ENCODE data around the gene HAUS8. TPM values are rescaled to one million over a fixed set of nuclear protein-coding genes. Genes with fewer than 3 reads are reported as not detected.

Gene HAUS8
- total and polyA plus RNA-seq, 2 of the 13 experiments (the other 11 are each of a cell fraction or from before 2014, with no cell fraction given), result 7.8 to 17.5 TPM

DNA sequence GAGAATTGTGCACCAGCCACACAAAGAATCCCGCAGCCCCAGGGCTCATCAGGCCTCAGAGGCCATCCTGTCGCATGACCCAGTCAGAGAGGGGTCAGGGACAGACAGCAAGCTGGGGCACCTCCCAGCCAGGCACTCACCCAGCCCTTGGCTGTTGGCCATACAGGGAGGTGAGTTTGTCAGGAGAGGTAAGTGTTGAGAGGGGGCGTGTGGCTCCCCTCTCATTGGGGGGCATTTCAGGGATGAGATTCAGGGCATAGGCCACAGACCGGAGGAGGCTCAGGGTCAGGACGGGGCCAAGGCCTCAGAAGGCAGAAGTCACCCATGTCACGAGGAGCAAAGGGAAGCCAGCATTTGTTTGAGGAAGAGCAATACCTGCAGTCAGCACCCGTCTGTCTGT, 37.4 kb upstream of the HAUS8 start (continued):
- TF ChIP-seq, protein P1, sequence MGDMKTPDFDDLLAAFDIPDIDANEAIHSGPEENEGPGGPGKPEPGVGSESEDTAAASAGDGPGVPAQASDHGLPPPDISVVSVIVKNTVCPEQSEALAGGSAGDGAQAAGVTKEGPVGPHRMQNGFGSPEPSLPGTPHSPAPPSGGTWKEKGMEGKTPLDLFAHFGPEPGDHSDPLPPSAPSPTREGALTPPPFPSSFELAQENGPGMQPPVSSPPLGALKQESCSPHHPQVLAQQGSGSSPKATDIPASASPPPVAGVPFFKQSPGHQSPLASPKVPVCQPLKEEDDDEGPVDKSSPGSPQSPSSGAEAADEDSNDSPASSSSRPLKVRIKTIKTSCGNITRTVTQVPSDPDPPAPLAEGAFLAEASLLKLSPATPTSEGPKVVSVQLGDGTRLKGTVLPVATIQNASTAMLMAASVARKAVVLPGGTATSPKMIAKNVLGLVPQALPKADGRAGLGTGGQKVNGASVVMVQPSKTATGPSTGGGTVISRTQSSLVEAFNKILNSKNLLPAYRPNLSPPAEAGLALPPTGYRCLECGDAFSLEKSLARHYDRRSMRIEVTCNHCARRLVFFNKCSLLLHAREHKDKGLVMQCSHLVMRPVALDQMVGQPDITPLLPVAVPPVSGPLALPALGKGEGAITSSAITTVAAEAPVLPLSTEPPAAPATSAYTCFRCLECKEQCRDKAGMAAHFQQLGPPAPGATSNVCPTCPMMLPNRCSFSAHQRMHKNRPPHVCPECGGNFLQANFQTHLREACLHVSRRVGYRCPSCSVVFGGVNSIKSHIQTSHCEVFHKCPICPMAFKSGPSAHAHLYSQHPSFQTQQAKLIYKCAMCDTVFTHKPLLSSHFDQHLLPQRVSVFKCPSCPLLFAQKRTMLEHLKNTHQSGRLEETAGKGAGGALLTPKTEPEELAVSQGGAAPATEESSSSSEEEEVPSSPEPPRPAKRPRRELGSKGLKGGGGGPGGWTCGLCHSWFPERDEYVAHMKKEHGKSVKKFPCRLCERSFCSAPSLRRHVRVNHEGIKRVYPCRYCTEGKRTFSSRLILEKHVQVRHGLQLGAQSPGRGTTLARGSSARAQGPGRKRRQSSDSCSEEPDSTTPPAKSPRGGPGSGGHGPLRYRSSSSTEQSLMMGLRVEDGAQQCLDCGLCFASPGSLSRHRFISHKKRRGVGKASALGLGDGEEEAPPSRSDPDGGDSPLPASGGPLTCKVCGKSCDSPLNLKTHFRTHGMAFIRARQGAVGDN (CRISPR knock-in tag; IDR thresholded peaks at IDR 0.05), result peak; percentile 34; the same call in 1 of the 2 replicates
- TF ChIP-seq, protein P2, sequence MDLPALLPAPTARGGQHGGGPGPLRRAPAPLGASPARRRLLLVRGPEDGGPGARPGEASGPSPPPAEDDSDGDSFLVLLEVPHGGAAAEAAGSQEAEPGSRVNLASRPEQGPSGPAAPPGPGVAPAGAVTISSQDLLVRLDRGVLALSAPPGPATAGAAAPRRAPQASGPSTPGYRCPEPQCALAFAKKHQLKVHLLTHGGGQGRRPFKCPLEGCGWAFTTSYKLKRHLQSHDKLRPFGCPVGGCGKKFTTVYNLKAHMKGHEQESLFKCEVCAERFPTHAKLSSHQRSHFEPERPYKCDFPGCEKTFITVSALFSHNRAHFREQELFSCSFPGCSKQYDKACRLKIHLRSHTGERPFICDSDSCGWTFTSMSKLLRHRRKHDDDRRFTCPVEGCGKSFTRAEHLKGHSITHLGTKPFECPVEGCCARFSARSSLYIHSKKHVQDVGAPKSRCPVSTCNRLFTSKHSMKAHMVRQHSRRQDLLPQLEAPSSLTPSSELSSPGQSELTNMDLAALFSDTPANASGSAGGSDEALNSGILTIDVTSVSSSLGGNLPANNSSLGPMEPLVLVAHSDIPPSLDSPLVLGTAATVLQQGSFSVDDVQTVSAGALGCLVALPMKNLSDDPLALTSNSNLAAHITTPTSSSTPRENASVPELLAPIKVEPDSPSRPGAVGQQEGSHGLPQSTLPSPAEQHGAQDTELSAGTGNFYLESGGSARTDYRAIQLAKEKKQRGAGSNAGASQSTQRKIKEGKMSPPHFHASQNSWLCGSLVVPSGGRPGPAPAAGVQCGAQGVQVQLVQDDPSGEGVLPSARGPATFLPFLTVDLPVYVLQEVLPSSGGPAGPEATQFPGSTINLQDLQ (CRISPR knock-in tag; IDR thresholded peaks at IDR 0.05), result no peak
- TF ChIP-seq NR2F1 (CRISPR knock-in tag; IDR thresholded peaks at IDR 0.05) (peak in 1 of 2 experiments; percentile 20; a peak in 1 of 4 replicates), SNAPC2 (CRISPR knock-in tag; IDR thresholded peaks at IDR 0.05) (no peak), SNRNP70 (IDR thresholded peaks at IDR 0.05; ENCODE audit: low read depth, low read length) (no peak), PLRG1 (conservative IDR thresholded peaks at IDR 0.05) (no peak), ZNF460 (CRISPR knock-in tag; IDR thresholded peaks at IDR 0.05; ENCODE audit: borderline replicate concordance) (no peak), FOXJ3 (CRISPR knock-in tag; IDR thresholded peaks at IDR 0.05; ENCODE audit: borderline replicate concordance) (no peak), DNMT1 (CRISPR knock-in tag; IDR thresholded peaks at IDR 0.05) (no peak), MEF2D (CRISPR knock-in tag; IDR thresholded peaks at IDR 0.05) (no peak)
- TF ChIP-seq, protein P3, sequence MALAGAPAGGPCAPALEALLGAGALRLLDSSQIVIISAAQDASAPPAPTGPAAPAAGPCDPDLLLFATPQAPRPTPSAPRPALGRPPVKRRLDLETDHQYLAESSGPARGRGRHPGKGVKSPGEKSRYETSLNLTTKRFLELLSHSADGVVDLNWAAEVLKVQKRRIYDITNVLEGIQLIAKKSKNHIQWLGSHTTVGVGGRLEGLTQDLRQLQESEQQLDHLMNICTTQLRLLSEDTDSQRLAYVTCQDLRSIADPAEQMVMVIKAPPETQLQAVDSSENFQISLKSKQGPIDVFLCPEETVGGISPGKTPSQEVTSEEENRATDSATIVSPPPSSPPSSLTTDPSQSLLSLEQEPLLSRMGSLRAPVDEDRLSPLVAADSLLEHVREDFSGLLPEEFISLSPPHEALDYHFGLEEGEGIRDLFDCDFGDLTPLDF (CRISPR knock-in tag; IDR thresholded peaks at IDR 0.05), result no peak
- TF ChIP-seq, protein P4, sequence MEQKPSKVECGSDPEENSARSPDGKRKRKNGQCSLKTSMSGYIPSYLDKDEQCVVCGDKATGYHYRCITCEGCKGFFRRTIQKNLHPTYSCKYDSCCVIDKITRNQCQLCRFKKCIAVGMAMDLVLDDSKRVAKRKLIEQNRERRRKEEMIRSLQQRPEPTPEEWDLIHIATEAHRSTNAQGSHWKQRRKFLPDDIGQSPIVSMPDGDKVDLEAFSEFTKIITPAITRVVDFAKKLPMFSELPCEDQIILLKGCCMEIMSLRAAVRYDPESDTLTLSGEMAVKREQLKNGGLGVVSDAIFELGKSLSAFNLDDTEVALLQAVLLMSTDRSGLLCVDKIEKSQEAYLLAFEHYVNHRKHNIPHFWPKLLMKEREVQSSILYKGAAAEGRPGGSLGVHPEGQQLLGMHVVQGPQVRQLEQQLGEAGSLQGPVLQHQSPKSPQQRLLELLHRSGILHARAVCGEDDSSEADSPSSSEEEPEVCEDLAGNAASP (CRISPR knock-in tag; IDR thresholded peaks at IDR 0.05; ENCODE audit: borderline replicate concordance), result no peak
- TF ChIP-seq, protein P5, sequence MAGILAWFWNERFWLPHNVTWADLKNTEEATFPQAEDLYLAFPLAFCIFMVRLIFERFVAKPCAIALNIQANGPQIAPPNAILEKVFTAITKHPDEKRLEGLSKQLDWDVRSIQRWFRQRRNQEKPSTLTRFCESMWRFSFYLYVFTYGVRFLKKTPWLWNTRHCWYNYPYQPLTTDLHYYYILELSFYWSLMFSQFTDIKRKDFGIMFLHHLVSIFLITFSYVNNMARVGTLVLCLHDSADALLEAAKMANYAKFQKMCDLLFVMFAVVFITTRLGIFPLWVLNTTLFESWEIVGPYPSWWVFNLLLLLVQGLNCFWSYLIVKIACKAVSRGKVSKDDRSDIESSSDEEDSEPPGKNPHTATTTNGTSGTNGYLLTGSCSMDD (CRISPR knock-in tag; IDR thresholded peaks at IDR 0.05), result no peak

Measured in HepG2 (cell line).